Activated CD4-positive, alpha-beta memory T cell treated with anti-CD3 and anti-CD28 coated beads for 36 hours (primary cell): Measurements from ENCODE around the gene MTA3. TPM values are rescaled to one million over a fixed set of nuclear protein-coding genes. Genes with fewer than 3 reads are reported as not detected.

Source experiments
- CTCF ChIA-PET: fragments of 350-600 bp; sonication (Branson Sonifier 250); formaldehyde crosslinking; loops from one replicate; lab custom pipeline; 2021; ENCODE audit warnings: antibody characterized with exemption, inconsistent platforms; lab: Charles Lee
- POLR2A ChIA-PET: fragments of 350-600 bp; sonication (Branson Sonifier 250); formaldehyde crosslinking; loops from one replicate; lab custom pipeline; 2021; ENCODE audit warnings: antibody characterized with exemption; lab: Charles Lee
- DNase-seq: peaks from one replicate; pipeline ENCODE4 v3.0.0-alpha.2; 2020
- H3K27ac Mint-ChIP-seq: one replicate; pipeline ENCODE4 v1.8.0; 2021; ENCODE audit warnings: mixed read lengths
- H3K27me3 Mint-ChIP-seq: one replicate; pipeline ENCODE4 v1.8.0; 2021; ENCODE audit warnings: mixed read lengths
- H3K36me3 Mint-ChIP-seq: one replicate; pipeline ENCODE4 v1.8.0; 2021; ENCODE audit warnings: mixed read lengths
- H3K4me1 Mint-ChIP-seq: one replicate; pipeline ENCODE4 v1.8.0; 2021; ENCODE audit warnings: low read depth, mixed read lengths
- H3K4me3 Mint-ChIP-seq: one replicate; pipeline ENCODE4 v1.8.0; 2021; ENCODE audit warnings: mild to moderate bottlenecking, mixed read lengths
- H3K9me3 Mint-ChIP-seq: one replicate; pipeline ENCODE4 v1.8.0; 2021; ENCODE audit warnings: mixed read lengths
- intact Hi-C: fragments of 100-400 bp; cut with micrococcal nuclease; formaldehyde crosslinking; loops from one replicate; pipeline ENCODE4 v1.15.1; 2023
- total RNA-seq, 2 experiments: library from RNA; stranded (reverse); gene quantifications; one replicate each; pipeline ENCODE4 v1.2.3, GENCODE V29; 2021

MTA3 gene
- 10 to 100 TPM; 25.1 to 29.7 TPM for total RNA-seq

DNA sequence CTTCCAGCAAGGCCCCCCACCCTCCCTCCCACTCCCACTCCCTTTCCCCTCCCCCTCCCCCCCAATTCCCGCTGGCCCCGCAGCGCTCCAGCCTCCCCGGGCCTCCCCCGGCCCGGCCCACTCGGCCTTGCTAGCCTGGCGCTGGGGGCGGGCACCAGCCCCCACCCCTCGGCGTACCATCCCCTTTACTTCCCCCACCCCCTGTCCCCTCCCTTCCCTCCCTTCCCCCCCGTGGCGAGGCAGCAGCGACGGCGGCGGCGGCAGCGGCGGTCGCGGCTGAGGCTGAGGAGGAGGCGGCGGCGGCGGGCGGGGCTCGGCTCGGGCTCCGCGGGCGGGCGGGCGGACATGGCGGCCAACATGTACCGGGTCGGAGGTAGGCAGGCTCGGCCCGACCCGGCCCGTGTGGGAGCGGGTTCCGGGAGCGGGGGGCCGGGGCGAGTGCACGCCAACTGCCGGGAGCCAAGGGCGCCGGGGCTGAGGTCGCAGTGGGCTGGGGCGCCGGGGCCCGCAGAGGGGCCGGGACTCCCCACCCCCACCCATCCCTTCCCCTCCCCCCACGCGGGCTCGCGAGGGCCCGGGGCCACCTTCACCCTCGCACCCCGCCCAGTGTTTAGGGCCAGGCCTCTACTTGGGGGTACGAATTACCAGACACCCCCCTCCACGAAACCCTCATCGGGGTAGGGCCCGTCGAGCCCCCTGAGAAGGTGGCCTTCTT is at the start of gene MTA3:
Gene MTA3, plus strand, starts transcription at position 232 of the 715 bp plus-strand sequence. Its CDS starts 114 bp downstream, at position 346.
- Mint-ChIP-seq H3K9me3 (no peaks in the 10 kb centered on the region), H3K4me3 (peak within 1 kb of the TSS; percentile 79), H3K36me3 (peaks cover 3% of the 10 kb centered on the region), H3K27ac (peak within 1 kb of the TSS; percentile 82), H3K27me3 (no peaks in the 10 kb centered on the region), H3K4me1 (peaks cover 10% of the 10 kb centered on the region)
- CTCF ChIA-PET: no interaction called here
- intact Hi-C loops: loop anchor here (5.0 to 10.0 kb wide), 2 partner anchors 86 to 244 kb away; no protein-coding TSS in a partner anchor
- DNase-seq: peak; percentile 73
- POLR2A ChIA-PET: no interaction called here

DNA sequence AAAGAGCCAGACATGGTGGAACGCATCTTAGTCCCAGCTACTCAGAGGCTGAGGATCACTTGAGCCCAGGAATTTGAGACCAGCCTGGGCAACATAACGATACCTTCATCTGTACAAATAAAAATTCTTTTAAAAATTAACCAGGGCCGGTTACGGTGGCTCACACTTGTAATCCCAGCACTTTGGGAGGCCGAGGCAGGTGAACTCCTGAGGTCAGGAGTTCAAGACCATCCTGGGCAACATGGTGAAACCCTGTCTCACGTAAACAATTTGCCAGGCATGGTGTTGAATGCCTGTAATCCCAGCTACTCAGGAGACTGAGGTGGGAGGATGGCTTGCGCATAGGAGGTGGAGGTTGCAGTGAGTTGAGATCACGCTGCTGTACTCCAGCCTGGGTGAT is 48.8 kb upstream of the MTA3 start:
- no peak for DNase-seq
- Mint-ChIP-seq H3K36me3 (no peaks in the 10 kb centered on the region), H3K27me3 (no peaks in the 10 kb centered on the region), H3K9me3 (no peaks in the 10 kb centered on the region), H3K27ac (no peak overlapping the region), H3K4me1 (no peaks in the 10 kb centered on the region), H3K4me3 (no peak overlapping the region)
- ChIA-PET CTCF (no interaction called here), POLR2A (interaction anchor here (0.5 kb wide), 1 partner anchor 1901 kb away, joined by 4 read pairs; no protein-coding TSS in a partner anchor)
- intact Hi-C loops: no loop called here

GRCh38 chr2:42522035-42522434 is 46.4 kb upstream of the MTA3 start:
- no peak for DNase-seq
- no peaks in the 10 kb centered on the region for H3K4me1 Mint-ChIP-seq
- H3K36me3 Mint-ChIP-seq: no peaks in the 10 kb centered on the region
- H3K9me3 Mint-ChIP-seq: no peaks in the 10 kb centered on the region
- intact Hi-C loops: no loop called here
- H3K27me3 Mint-ChIP-seq: no peaks in the 10 kb centered on the region
- no peak overlapping the region for H3K27ac Mint-ChIP-seq
- ChIA-PET POLR2A (no interaction called here), CTCF (no interaction called here)
- H3K4me3 Mint-ChIP-seq: no peak overlapping the region

DNA sequence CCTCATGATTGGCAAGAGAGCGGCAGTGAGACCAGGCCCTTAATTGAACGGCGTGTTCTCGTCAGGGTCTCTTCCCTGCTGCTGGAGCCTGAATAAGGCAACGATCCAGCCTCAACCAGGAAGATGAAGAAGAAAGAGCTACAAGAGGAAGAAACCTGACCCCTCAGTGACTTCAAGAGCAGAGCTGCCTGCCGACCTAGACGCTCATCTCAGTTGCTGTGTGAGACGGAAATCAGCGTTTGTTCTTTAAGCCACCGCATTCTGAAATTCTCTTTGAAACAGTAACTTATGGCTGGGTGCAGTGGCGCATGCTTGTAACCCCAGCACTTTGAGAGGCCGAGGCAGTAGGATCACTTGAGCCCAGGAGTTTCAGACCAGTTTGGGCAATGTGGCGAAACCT is 45.1 kb upstream of the MTA3 start:
- POLR2A ChIA-PET: no interaction called here
- intact Hi-C loops: no loop called here

GRCh38 chr2:42532397-42532796 is 36.0 kb upstream of the MTA3 start:
- Mint-ChIP-seq H3K4me3 (no peak overlapping the region), H3K4me1 (no peaks in the 10 kb centered on the region), H3K36me3 (no peaks in the 10 kb centered on the region), H3K9me3 (no peaks in the 10 kb centered on the region), H3K27ac (no peak overlapping the region), H3K27me3 (no peaks in the 10 kb centered on the region)
- intact Hi-C loops: no loop called here
- ChIA-PET CTCF (no interaction called here), POLR2A (no interaction called here)
- no peak for DNase-seq

More for the DNA sequence above, 45.1 kb upstream of the MTA3 start:
- Mint-ChIP-seq H3K27me3 (no peaks in the 10 kb centered on the region), H3K4me3 (no peak overlapping the region), H3K4me1 (no peaks in the 10 kb centered on the region), H3K9me3 (no peaks in the 10 kb centered on the region), H3K27ac (no peak overlapping the region), H3K36me3 (no peaks in the 10 kb centered on the region)
- CTCF ChIA-PET: no interaction called here
- DNase-seq: no peak

GRCh38 chr2:42537493-42537892 is 30.9 kb upstream of the MTA3 start:
- ChIA-PET POLR2A (no interaction called here), CTCF (no interaction called here)
- Mint-ChIP-seq H3K27ac (no peak overlapping the region), H3K4me3 (no peak overlapping the region), H3K4me1 (no peaks in the 10 kb centered on the region), H3K36me3 (no peaks in the 10 kb centered on the region), H3K9me3 (peaks cover 4% of the 10 kb centered on the region), H3K27me3 (no peaks in the 10 kb centered on the region)
- no peak for DNase-seq
- intact Hi-C loops: no loop called here

DNA sequence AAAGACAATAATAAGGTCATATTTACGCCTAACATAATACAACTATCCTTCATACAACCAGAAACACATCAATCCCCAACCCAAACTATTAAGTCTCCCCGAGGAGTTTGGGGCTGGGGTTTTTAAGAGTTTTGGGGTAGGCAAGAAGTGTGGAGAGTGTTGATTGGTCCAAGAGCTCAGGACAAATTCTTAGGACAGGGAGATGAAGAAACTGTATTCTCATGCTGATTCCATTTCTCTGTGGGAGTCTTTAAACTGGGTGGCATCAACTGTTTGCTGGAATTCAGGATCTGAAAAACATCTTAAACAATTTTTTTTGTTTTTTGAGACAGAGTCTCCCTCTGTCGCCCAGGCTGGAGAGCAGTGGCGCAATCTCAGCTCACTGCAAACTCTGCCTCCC is 25.6 kb upstream of the MTA3 start:
- DNase-seq: no peak
- Mint-ChIP-seq H3K4me3 (no peak overlapping the region), H3K36me3 (no peaks in the 10 kb centered on the region), H3K27me3 (no peaks in the 10 kb centered on the region), H3K27ac (no peak overlapping the region), H3K4me1 (no peaks in the 10 kb centered on the region), H3K9me3 (peaks cover 4% of the 10 kb centered on the region)
- intact Hi-C loops: no loop called here
- ChIA-PET POLR2A (no interaction called here), CTCF (no interaction called here)

GRCh38 chr2:42545023-42545721 is 23.3 kb upstream of the MTA3 start:
- intact Hi-C loops: no loop called here
- Mint-ChIP-seq H3K27ac (no peak overlapping the region), H3K9me3 (no peaks in the 10 kb centered on the region), H3K27me3 (no peaks in the 10 kb centered on the region), H3K4me3 (no peak overlapping the region), H3K4me1 (no peaks in the 10 kb centered on the region), H3K36me3 (no peaks in the 10 kb centered on the region)
- POLR2A ChIA-PET: no interaction called here
- CTCF ChIA-PET: no interaction called here
- DNase-seq: no peak

DNA sequence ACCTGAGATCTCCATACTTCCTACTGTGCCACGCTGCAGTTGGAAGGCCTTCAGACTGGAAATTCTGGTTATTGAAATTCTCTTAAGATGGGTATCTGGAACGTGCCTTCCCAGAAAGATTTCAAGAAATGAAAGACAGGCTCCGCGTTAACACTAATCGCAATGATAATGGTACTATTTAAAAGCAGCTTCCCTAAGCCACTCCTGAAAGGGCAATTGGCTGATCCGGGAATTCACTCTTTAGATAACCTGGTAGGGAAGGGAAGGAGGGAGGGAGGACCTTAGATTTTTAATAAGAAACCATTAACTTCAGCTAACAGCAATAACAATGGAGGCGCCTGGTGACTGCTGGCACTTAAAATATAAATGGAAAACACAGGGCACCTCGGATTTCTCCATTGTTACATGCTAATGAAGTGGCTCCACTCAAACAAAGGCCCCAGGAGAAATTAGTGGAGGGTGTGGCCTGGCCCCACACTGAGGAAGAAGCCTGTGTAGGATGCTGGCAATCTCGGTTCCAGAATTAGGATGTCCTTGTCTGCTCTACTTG is 22.5 kb upstream of the MTA3 start:
- ChIA-PET CTCF (no interaction called here), POLR2A (no interaction called here)
- Mint-ChIP-seq H3K27me3 (no peaks in the 10 kb centered on the region), H3K36me3 (no peaks in the 10 kb centered on the region), H3K27ac (no peak overlapping the region), H3K9me3 (no peaks in the 10 kb centered on the region), H3K4me1 (no peaks in the 10 kb centered on the region), H3K4me3 (no peak overlapping the region)
- intact Hi-C loops: no loop called here
- no peak for DNase-seq

GRCh38 chr2:42547014-42547413 is 21.4 kb upstream of the MTA3 start:
- ChIA-PET CTCF (no interaction called here), POLR2A (no interaction called here)
- H3K4me1 Mint-ChIP-seq: no peaks in the 10 kb centered on the region
- no peak overlapping the region for H3K4me3 Mint-ChIP-seq
- H3K36me3 Mint-ChIP-seq: no peaks in the 10 kb centered on the region
- H3K27me3 Mint-ChIP-seq: no peaks in the 10 kb centered on the region
- no peak for DNase-seq
- H3K27ac Mint-ChIP-seq: no peak overlapping the region
- intact Hi-C loops: no loop called here
- H3K9me3 Mint-ChIP-seq: no peaks in the 10 kb centered on the region

DNA sequence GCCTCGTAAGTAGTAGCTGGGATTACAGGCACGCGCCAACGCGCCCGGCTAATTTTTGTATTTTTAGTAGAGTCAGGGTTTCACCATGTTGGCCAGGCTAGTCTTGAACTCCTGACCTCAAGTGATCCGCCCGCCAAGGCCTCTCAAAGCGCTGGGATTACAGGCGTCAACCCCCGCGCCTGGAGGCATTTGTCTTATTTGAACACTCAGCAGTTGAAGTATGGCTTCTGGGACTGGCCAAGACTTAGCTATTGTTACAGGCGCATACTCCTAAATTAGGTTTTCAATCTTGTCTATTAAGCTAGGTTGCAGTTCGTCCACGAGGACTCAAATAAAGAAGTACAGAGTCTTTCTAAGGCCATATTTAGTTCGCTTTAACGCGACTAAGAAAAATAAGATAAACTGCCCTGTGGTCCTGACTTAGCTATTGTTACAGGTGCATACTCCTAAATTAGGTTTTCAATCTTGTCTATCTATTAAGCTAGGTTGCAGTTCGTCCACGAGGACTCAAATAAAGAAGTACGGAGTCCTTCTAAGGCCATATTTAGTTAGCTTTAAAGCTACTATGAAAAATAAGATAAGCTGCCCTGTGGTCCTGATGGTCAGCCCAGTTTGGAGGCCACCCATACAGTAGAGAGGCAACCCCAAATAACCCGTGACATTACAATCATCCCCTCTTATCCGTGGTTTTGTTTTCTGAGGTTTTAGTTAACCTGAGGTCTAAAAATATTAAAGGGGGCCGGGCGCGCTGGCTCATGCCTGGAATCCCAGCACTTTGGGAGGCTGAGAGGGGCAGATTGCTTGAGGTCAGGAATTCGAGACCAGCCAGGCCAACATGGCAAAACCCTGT is 20.8 kb upstream of the MTA3 start:
- no peaks in the 10 kb centered on the region for H3K4me1 Mint-ChIP-seq
- H3K36me3 Mint-ChIP-seq: no peaks in the 10 kb centered on the region
- ChIA-PET CTCF (no interaction called here), POLR2A (no interaction called here)
- DNase-seq: no peak
- H3K27me3 Mint-ChIP-seq: no peaks in the 10 kb centered on the region
- no peaks in the 10 kb centered on the region for H3K9me3 Mint-ChIP-seq
- no peak overlapping the region for H3K27ac Mint-ChIP-seq
- intact Hi-C loops: no loop called here
- H3K4me3 Mint-ChIP-seq: no peak overlapping the region

GRCh38 chr2:42550870-42551269 is 17.6 kb upstream of the MTA3 start:
- H3K4me3 Mint-ChIP-seq: no peak overlapping the region
- H3K9me3 Mint-ChIP-seq: no peaks in the 10 kb centered on the region
- ChIA-PET CTCF (no interaction called here), POLR2A (no interaction called here)
- H3K27ac Mint-ChIP-seq: no peak overlapping the region
- H3K36me3 Mint-ChIP-seq: no peaks in the 10 kb centered on the region
- intact Hi-C loops: no loop called here
- H3K27me3 Mint-ChIP-seq: no peaks in the 10 kb centered on the region
- no peaks in the 10 kb centered on the region for H3K4me1 Mint-ChIP-seq
- DNase-seq: no peak
